ENCODE measurements around the gene TMEM121B. TPM values are rescaled to one million over a fixed set of nuclear protein-coding genes. Genes with fewer than 3 reads are reported as not detected.
"Not testable (repeated sequence)": the region's sequence is repeated elsewhere in the genome, so short reads cannot be mapped to it uniquely, and the experiment has no call there.

TMEM121B gene
- total RNA-seq, 4 donors from 2014 or later, result under 0.01 to 1.2 (median 0.75) TPM

DNA sequence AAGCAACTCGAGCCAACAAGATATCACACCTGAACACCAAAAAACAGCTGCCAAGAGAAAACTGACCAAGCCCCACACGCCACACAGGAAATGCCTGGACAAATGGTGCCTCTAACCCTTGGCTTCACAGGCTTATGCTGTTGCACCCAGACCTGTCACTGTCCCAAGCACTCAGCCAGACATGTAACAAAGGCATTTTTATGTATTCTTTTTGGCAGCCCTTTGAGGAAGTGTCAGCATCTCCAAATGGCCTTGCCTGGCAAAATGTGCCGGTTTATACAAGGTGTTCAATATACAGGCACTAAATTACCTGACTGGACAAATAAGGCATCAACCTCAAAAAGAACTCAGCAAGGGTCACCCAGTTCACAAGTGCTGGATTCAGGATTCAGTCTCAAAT, 31.8 kb upstream of the TMEM121B start:
- Histone ChIP-seq H3K9me3 (no peaks in the 10 kb centered on the region), H3K36me3 (peaks cover 0 to 14% (median 0%) of the 10 kb centered on the region in 3 donors), H3K27me3 (no peaks in the 10 kb centered on the region), H3K4me1 (peaks cover 2 to 35% (median 10%) of the 10 kb centered on the region in 4 donors), H3K27ac (no peak overlapping the region), H3K4me3 (no peak overlapping the region)
- TF ChIP-seq POLR2A (IDR thresholded peaks at IDR 0.05) (no peak), EP300 (IDR thresholded peaks at IDR 0.05) (no peak)
- TF ChIP-seq, protein P1, sequence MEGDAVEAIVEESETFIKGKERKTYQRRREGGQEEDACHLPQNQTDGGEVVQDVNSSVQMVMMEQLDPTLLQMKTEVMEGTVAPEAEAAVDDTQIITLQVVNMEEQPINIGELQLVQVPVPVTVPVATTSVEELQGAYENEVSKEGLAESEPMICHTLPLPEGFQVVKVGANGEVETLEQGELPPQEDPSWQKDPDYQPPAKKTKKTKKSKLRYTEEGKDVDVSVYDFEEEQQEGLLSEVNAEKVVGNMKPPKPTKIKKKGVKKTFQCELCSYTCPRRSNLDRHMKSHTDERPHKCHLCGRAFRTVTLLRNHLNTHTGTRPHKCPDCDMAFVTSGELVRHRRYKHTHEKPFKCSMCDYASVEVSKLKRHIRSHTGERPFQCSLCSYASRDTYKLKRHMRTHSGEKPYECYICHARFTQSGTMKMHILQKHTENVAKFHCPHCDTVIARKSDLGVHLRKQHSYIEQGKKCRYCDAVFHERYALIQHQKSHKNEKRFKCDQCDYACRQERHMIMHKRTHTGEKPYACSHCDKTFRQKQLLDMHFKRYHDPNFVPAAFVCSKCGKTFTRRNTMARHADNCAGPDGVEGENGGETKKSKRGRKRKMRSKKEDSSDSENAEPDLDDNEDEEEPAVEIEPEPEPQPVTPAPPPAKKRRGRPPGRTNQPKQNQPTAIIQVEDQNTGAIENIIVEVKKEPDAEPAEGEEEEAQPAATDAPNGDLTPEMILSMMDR (IDR thresholded peaks at IDR 0.05), result no peak
- no peak for DNase-seq (ENCODE audit: low spot score in 2 of 2)
- WGBS, 2 donors, result 66 to 73% methylated on average over 3 of the region's 3 CpGs

DNA sequence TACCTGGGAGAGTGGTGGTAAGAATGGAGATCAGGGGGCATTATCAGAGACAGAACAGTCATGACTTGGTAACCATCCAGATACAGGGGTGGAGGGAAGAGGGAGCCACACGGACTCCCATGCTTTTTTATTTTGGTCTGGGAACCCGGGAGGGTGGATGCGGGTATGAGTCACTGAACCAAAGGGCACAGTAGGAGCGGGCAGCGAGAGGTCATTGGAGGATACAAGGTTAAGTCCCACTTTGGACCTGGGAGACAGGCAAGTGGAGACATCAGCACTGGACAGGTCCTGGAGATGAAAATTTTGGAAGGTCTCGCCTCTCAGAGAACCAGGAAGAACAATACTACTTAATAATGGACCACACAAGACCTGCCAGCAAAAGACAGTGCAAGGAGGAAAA, 31.2 kb upstream of the TMEM121B start:
- TF ChIP-seq, protein P1 (IDR thresholded peaks at IDR 0.05), result no peak
- TF ChIP-seq POLR2A (IDR thresholded peaks at IDR 0.05) (no peak), EP300 (IDR thresholded peaks at IDR 0.05) (no peak)
- WGBS, 2 donors, result 68 to 80% methylated on average over 6 of the region's 6 CpGs
- Histone ChIP-seq H3K27me3 (no peaks in the 10 kb centered on the region), H3K27ac (no peak overlapping the region), H3K9me3 (no peaks in the 10 kb centered on the region), H3K36me3 (peaks cover 0 to 19% (median 0%) of the 10 kb centered on the region in 3 donors), H3K4me3 (no peak overlapping the region), H3K4me1 (peaks cover 0 to 28% (median 5%) of the 10 kb centered on the region in 4 donors)
- no peak for DNase-seq (ENCODE audit: low spot score in 2 of 2)

DNA sequence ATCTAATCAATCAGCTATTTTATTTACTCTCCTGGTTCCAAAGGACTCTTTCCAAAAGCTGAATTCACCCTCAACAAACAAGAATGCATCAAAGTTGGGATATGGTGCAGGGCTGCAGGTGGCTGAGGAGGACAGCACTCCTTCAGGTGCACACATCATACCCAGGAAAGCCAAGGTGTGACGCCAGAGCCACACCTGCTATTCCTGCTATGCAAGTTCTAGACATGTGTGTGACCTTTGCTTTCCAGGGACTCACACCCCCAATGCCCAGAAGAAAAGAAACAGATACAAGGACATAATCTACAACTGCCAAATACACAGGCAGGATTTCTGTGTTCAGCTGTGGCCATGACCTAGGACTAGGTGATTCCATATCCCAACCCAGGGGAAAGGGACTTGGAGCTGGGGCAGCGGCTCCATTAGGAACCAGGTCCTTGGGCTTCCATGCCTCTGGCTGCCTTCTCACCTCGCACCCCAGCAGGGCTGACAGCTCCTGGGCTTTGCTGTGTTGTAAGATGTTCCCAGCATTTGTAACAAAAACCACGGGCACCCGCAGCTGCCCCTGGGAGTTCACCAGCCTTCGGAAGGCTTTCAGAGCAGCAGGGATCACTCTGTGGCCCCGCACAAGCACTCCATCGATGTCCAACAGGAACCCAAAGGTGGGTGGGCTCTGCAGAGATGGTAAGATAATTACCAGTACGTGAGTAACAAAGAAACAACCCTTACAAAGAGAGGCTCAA, 28.1 kb upstream of the TMEM121B start:
- peaks cover 0 to 12% (median 0%) of the 10 kb centered on the region in 4 donors for H3K4me1 ChIP-seq
- H3K4me3 ChIP-seq, result no peak overlapping the region
- no peak overlapping the region for H3K27ac ChIP-seq
- no peak for DNase-seq (ENCODE audit: low spot score in 2 of 2)
- 90 to 91% methylated on average over 9 of the region's 9 CpGs for WGBS, 2 donors
- peaks cover 0 to 38% (median 0%) of the 10 kb centered on the region in 3 donors for H3K36me3 ChIP-seq
- no peaks in the 10 kb centered on the region for H3K27me3 ChIP-seq
- TF ChIP-seq, protein P1 (IDR thresholded peaks at IDR 0.05), result no peak
- no peak for TF ChIP-seq POLR2A (IDR thresholded peaks at IDR 0.05)
- no peak for TF ChIP-seq EP300 (IDR thresholded peaks at IDR 0.05)
- H3K9me3 ChIP-seq, result no peaks in the 10 kb centered on the region

DNA sequence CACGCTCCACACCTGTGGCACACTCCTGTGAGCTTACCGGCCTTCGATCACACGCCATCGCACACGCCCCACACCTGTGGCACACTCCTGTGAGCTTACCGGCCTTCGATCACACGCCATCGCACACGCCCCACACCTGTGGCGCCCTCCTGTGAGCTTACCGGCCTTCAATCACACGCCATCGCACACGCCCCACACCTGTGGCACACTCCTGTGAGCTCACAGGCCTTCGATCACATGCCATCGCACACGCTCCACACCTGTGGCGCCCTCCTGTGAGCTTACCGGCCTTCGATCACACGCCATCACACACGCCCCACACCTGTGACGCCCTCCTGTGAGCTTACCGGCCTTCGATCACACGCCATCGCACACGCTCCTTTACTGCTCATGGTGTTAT, 26.3 kb upstream of the TMEM121B start:
- H3K27ac ChIP-seq; H3K4me3 ChIP-seq; H3K9me3 ChIP-seq; DNase-seq (ENCODE audit: low spot score in 2 of 2); H3K4me1 ChIP-seq; H3K27me3 ChIP-seq: not testable (repeated sequence)
- peaks cover 0 to 56% (median 0%) of the 10 kb centered on the region in 3 donors for H3K36me3 ChIP-seq
- 94 to 97% methylated on average over 30 of the region's 30 CpGs for WGBS, 2 donors

DNA sequence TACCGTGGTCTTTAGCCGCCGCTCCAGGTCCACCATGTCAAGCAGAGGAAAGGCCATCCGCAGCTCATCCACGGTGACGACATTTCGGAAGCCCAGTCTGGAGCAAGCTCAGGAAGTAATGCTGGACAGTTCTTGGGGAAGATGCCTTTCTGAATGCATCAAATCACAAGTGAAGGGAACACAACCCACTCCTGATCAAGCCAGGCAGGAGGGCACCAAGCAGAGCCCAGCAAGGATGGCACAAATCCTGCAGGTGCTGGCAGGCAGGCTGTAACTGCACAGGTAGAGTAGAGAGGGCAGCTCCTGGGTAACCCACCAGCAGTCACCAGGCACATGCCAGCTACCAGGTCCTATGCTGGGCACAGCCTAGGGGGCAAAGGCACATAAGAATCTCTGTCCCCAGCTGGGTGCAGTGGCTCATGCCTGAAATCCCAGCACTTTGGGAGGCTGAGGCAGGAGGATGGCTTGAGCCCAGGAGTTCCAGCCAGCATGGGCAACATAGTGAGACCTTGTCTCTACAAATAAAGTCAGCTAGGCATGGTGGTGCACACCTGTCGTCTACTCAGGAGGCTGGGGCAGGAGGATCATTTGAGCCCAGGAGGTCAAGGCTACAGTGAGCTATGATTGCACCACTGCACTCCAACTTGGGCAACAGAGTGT, 24.0 kb upstream of the TMEM121B start:
- no peak for DNase-seq (ENCODE audit: low spot score in 2 of 2)
- Histone ChIP-seq H3K36me3 (peaks cover 0 to 79% (median 0%) of the 10 kb centered on the region in 3 donors), H3K4me3 (no peak overlapping the region), H3K4me1 (no peaks in the 10 kb centered on the region), H3K9me3 (no peaks in the 10 kb centered on the region), H3K27ac (no peak overlapping the region), H3K27me3 (no peaks in the 10 kb centered on the region)
- 84 to 88% methylated on average over 7 to 8 of the region's 8 CpGs for WGBS, 2 donors
- TF ChIP-seq, protein P1 (IDR thresholded peaks at IDR 0.05), result no peak
- TF ChIP-seq POLR2A (IDR thresholded peaks at IDR 0.05), result no peak
- TF ChIP-seq EP300 (IDR thresholded peaks at IDR 0.05), result no peak

Data from tibial nerve (tissue), 4 donors.